Endothelial cell (in vitro differentiated cells): ENCODE data around the gene FKBP2. TPM values are rescaled to one million over a fixed set of nuclear protein-coding genes. Genes with fewer than 3 reads are reported as not detected.

Source experiments
- DNase-seq: peaks from one replicate; pipeline ENCODE4 v3.0.0; 2021; ENCODE audit warnings: low spot score
- H3K27ac Mint-ChIP-seq: one replicate; pipeline ENCODE4 v1.8.0; 2021; ENCODE audit warnings: mixed read lengths, inconsistent platforms; ENCODE audit not compliant: unreplicated experiment
- H3K27me3 Mint-ChIP-seq: one replicate; pipeline ENCODE4 v1.8.0; 2021; ENCODE audit warnings: mild to moderate bottlenecking, moderate library complexity, mixed read lengths, inconsistent platforms; ENCODE audit not compliant: unreplicated experiment
- H3K36me3 Mint-ChIP-seq: one replicate; pipeline ENCODE4 v1.8.0; 2021; ENCODE audit warnings: mild to moderate bottlenecking, low read depth, mixed read lengths, inconsistent platforms; ENCODE audit not compliant: unreplicated experiment
- H3K4me1 Mint-ChIP-seq: one replicate; pipeline ENCODE4 v1.8.0; 2021; ENCODE audit warnings: mild to moderate bottlenecking, mixed read lengths, inconsistent platforms; ENCODE audit not compliant: unreplicated experiment
- H3K4me3 Mint-ChIP-seq: one replicate; pipeline ENCODE4 v1.8.0; 2021; ENCODE audit warnings: mild to moderate bottlenecking, mixed read lengths, inconsistent platforms; ENCODE audit not compliant: unreplicated experiment
- H3K9me3 Mint-ChIP-seq: one replicate; pipeline ENCODE4 v1.8.0; 2021; ENCODE audit warnings: mixed read lengths, inconsistent platforms; ENCODE audit not compliant: unreplicated experiment
- total RNA-seq: library from RNA; stranded (reverse); fragmentation: NEBNext Ultra II Directional; extraction: Animal tissue kit (Norgen Biotek cat#: 25700); gene quantifications from one replicate; pipeline ENCODE4 v1.2.1, GENCODE V29; 2021; ENCODE audit not compliant: unreplicated experiment
- TF ChIP-seq, protein P1 (sequence below): fragments of 200-600 bp; sonication (generic); IDR thresholded peaks from one replicate; pipeline ENCODE4 v1.5.0; 2021; ENCODE audit warnings: antibody characterized with exemption; ENCODE audit not compliant: unreplicated experiment

FKBP2 gene
- total RNA-seq, 1 donor from 2014 or later = 35.3 TPM

- no peaks in the 10 kb centered on the region for H3K9me3 Mint-ChIP-seq
- peaks cover 20% of the 10 kb centered on the region for H3K36me3 Mint-ChIP-seq
- H3K4me3 Mint-ChIP-seq = peak overlapping the region; percentile 71
- TF ChIP-seq, protein P1, sequence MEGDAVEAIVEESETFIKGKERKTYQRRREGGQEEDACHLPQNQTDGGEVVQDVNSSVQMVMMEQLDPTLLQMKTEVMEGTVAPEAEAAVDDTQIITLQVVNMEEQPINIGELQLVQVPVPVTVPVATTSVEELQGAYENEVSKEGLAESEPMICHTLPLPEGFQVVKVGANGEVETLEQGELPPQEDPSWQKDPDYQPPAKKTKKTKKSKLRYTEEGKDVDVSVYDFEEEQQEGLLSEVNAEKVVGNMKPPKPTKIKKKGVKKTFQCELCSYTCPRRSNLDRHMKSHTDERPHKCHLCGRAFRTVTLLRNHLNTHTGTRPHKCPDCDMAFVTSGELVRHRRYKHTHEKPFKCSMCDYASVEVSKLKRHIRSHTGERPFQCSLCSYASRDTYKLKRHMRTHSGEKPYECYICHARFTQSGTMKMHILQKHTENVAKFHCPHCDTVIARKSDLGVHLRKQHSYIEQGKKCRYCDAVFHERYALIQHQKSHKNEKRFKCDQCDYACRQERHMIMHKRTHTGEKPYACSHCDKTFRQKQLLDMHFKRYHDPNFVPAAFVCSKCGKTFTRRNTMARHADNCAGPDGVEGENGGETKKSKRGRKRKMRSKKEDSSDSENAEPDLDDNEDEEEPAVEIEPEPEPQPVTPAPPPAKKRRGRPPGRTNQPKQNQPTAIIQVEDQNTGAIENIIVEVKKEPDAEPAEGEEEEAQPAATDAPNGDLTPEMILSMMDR = no peak
- H3K27me3 Mint-ChIP-seq = peaks cover 13% of the 10 kb centered on the region
- H3K4me1 Mint-ChIP-seq = peaks cover 4% of the 10 kb centered on the region
- no peak for DNase-seq
- no peak overlapping the region for H3K27ac Mint-ChIP-seq
These were observed 18.7 kb downstream of the FKBP2 start for GRCh38 chr11:64259533-64260067.

GRCh38 chr11:64260147-64260708 lies 19.3 kb downstream of the FKBP2 start:
- H3K27ac Mint-ChIP-seq = no peak overlapping the region
- H3K4me3 Mint-ChIP-seq = peak overlapping the region; percentile 71
- H3K9me3 Mint-ChIP-seq = no peaks in the 10 kb centered on the region
- H3K27me3 Mint-ChIP-seq = peaks cover 13% of the 10 kb centered on the region
- DNase-seq = no peak
- peaks cover 18% of the 10 kb centered on the region for H3K36me3 Mint-ChIP-seq
- TF ChIP-seq, protein P1 = no peak
- peaks cover 4% of the 10 kb centered on the region for H3K4me1 Mint-ChIP-seq

DNA sequence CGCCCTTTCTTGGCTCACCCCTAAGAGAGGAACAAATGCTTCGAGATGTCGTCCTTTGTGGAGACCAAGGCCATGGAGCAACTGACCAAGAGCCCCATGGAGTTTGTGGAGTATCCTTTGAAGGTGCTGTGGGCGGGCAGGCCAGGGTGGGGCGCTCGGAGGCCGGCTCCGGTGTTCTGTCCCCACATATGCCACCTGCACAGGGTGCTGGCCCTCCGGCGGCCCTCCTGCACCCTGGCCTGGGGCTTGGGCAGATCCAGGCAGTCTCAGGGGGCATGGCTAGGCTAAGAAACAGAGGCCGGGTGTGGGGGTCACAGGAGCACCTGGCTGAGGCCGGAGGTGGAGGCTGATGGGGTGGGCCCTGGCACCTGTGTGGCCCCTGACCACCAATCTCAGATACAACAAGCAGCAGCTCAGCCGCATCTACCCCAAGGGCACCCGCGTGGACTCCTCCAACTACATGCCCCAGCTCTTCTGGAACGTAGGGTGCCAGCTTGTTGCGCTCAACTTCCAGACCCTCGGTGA lies 20.7 kb downstream of the FKBP2 start:
- no peak overlapping the region for H3K27ac Mint-ChIP-seq
- peaks cover 4% of the 10 kb centered on the region for H3K4me1 Mint-ChIP-seq
- H3K9me3 Mint-ChIP-seq = no peaks in the 10 kb centered on the region
- H3K4me3 Mint-ChIP-seq = no peak overlapping the region
- no peak for DNase-seq
- peaks cover 16% of the 10 kb centered on the region for H3K27me3 Mint-ChIP-seq
- TF ChIP-seq, protein P1 = no peak
- H3K36me3 Mint-ChIP-seq = peaks cover 23% of the 10 kb centered on the region

DNA sequence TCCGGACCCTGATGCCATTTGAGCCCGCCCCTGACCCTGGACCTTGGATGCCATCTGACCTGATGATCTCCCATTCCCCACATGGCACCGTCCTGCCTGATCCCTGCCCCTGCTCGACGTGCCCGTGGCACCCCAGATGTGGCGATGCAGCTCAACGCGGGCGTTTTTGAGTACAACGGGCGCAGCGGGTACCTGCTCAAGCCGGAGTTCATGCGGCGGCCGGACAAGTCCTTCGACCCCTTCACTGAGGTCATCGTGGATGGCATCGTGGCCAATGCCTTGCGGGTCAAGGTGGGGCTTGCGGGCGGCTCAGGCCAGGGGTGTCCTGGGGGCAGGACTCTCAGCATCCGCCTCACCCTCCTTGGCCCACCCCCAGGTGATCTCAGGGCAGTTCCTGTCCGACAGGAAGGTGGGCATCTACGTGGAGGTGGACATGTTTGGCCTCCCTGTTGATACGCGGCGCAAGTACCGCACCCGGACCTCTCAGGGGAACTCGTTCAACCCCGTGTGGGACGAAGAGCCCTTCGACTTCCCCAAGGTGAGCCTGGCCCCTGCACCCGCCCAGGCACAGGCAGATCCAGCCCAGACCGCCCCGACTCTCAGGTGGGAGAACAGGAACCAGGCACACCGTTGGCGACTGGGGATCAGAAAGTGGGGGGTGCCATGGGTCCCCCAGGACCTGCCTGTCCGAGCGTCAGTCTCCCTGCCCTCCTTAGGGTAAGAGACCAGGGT lies 21.5 kb downstream of the FKBP2 start:
- Mint-ChIP-seq H3K27me3 (peaks cover 16% of the 10 kb centered on the region), H3K4me1 (peaks cover 4% of the 10 kb centered on the region), H3K27ac (no peak overlapping the region), H3K4me3 (no peak overlapping the region), H3K9me3 (no peaks in the 10 kb centered on the region), H3K36me3 (peaks cover 23% of the 10 kb centered on the region)
- TF ChIP-seq, protein P1 = no peak
- no peak for DNase-seq
